Measurements from ENCODE around the gene TBC1D21.
A peak's percentile ranks its signal among the peaks of the same experiment; 100 is the strongest.

Gene TBC1D21

DNA sequence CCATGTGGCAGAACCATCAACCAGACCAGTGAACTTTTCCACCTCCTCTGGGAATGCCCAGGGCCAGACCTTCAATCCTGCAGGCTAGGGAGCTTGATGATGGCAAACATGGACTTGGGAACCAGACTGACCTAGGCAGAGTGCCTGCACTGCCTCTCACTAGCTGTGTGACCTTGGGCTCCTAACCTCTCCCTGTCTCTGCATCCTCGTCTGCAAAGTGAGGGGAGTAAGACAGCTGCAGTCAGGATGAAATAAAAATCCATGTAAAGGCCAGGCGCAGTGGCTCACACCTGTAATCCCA lies 35.4 kb downstream of the TBC1D21 start:
- DNase-seq (ENCODE audit: low spot score), result no peak

DNA sequence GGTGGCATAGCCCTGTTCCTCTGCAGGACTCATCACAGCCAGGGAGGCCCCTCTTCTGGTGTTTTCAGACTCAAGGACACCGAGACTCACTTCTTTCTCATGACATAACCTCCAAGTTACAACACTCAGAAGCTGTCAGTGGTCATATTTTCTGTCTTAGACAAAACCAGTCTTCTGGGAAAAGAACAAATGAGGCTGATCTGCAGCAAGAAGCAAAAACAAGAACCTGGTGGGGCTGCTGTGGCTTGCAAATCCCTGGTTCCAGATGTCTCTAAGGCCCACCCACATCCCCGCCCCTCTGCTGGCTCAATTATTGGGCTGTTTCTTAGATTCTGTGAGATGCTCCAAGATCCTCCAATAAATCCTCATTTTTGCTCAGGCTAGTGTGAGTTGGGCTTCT lies 36.3 kb downstream of the TBC1D21 start:
- DNase-seq (ENCODE audit: low spot score), result no peak

DNA sequence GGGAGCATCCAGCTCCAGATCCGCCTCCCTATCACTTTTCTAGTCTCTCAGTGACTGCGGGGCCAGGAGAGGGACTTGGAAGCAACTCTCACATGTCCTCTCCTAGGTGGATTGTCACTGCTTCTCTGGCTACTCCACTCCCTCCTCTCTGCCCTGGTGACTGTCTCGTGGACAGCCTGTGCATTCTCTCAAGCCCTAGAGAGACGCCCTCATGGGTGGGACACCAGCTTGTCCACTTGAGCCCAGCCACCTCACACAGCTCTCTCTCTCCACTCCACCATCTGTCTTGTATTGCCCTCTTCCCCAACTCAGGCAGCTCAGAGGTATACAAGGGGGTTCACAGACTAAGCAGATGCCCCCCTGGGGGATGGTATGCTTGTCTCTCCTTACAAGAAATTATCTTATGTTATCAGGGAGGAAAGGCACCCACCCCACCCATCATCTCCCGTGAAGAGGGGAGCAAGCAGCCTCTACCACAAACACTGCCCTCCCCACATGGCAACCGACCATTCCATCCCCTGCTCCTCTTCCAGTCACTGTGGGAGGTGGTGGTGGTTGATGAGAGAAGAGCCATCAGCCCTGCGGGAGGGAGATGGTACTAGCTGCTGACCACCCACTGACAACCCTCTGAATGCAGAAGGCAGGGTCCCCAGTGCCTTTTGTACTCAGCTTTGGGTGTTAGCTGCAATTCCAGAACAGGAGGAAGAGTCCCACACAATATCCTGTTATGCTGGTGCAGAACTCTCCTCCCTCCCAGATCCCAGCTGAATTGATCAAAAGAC lies 37.3 kb downstream of the TBC1D21 start:
- no peak for DNase-seq (ENCODE audit: low spot score)

DNA sequence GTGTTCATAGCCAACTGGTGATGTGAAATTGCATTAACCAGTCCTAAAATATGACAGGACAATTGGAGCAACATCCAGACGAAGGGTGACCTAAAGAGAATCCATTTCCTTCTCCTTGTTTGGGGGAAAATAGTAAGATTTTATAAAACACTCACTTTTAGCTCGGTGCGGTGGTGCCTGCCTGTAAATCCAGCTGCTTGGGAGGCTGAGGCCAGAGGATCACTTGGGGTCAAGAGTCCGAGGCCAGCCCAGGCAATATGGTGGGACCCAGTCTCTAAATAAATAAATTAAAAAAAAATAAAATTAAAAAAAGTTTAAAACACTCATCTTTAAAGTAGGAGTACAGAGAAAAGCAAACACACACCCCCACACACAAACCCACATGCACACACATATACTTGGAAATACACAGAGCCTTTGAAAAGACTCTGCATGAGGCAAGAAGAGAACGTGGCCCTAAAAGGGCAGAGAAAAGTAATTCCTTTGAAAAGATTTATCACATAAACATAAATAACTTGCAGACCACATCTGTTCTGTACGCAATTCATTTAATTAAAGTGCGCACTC lies 38.7 kb downstream of the TBC1D21 start:
- no peak for DNase-seq (ENCODE audit: low spot score)

- DNase-seq (ENCODE audit: low spot score), result no peak
These were observed 40.8 kb downstream of the TBC1D21 start for GRCh38 chr15:73914145-73914544.

DNA sequence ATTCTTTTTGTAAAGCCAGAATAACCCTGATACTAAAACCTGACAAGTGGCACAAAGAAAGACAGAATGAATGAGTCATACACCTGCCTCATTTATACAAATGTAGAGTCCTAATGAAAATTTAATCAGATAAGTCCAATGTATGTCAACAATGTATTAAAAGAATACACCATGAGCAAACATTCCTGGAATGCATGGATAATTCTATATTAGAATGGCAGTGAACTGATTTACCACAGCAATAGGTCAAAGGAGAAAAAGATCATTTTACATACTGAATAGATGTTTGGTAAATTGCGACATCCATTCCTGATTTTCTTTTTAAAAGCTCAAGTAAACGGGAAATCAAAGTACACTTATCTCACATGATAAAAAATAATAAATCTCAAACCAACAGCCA lies 41.7 kb downstream of the TBC1D21 start:
- no peak for DNase-seq (ENCODE audit: low spot score)

- DNase-seq (ENCODE audit: low spot score), result no peak
These were observed 45.4 kb downstream of the TBC1D21 start for GRCh38 chr15:73918784-73919183.

DNA sequence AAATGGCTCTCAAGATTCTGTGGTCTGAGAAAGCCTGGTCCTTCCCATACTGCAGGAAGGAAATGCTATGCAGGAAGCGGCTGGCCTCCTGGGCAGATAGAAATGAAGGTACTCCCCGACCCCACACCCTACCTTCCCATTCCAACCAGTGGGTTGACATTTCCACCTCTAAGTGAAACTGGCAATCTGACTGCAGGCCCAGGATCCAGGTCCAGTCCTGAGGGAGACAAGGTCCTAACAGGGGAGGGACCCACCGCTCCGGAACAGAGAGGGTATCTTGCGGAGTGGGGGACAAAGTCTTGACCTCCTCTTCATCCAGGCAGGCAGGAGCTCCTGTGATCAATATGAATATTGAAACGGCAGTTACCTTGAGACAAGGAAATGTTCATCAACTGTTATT lies 46.3 kb downstream of the TBC1D21 start:
- DNase-seq (ENCODE audit: low spot score), result no peak

DNA sequence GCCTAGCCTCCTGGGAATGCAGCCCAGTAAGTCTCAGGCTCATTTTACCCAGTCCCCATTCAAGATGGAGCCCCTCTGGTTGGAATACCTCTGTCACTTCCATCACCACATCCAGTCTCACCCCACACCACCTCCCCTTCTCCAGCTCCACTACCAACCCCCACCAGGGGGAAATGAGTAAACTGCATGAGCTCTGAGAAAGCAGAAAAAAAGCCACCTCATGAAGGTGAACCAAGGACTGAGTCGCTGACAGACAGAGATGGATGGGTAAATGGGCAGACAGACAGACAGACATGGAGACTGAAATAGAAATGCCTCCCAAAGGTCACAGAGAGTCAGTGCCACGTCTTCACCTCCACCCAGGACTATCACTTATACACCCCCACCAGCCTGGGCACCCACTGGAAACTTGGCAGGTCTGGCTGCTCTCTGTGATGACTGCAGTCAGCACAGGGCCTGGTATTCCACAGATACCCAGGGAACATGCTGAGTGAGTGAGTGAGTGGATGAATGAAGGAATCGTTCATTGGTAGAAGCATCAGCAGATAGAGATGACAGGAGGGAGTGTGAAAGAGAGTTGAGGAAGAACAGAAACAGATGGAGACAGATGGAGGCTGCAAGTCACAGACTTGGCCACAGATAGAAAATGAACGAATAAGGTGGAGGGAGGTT lies 48.0 kb downstream of the TBC1D21 start:
- no peak for DNase-seq (ENCODE audit: low spot score)

DNA sequence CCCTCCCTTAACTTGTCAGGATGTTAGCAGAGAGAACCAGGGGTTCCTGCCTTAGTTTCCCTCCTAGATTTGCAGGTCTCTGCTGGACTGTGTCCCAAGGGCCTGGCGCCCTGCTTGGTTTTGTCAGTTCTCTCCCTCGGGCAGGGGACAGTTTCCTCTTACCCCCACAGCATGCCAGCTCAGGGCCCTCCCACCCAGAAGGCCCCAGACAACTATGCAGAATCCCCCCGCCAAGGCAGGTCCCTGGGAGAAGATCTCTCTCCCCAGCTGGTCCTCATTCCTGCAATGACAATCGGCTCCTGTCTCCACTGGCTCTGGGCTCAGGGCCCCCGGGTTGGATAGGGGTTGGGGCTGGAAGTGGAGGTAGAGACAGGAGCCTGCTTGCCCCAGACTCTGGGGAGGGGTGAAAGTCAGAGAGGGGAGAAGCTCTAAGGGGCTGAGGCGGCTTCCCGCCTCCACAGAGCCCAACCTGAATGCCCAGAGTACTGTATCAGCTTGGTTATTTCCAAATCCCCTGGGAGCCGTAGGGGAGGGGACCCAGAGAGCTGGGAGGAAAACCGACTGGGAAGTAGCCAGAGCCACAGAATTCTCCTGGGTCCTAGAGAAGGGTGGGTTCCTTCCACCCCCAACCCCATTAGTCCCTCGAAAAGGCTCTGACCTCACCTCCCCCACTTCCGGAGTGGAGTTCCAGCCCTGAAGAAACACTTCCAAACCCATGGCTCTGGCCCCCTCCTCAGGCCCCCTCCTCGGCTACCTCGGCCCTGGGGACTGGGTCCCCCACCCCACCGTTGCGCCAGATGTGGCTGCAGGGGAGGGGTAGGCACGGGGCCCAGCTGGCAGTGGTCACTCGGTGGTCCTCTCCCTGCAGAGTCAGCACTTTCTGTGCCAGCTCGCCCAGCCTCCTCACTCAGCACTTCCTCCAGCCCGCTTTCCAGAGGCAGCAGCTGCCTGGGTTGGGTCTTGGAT lies 49.1 kb downstream of the TBC1D21 start:
- no peak for DNase-seq (ENCODE audit: low spot score)

- DNase-seq (ENCODE audit: low spot score), result no peak
These were observed 49.8 kb downstream of the TBC1D21 start for GRCh38 chr15:73923156-73923487.

- no peak for DNase-seq (ENCODE audit: low spot score)
These were observed 50.3 kb downstream of the TBC1D21 start for GRCh38 chr15:73923488-73924164.

GRCh38 chr15:73924171-73924921 lies 51.0 kb downstream of the TBC1D21 start:
- no peak for DNase-seq (ENCODE audit: low spot score)

- DNase-seq (ENCODE audit: low spot score), result no peak
These were observed 52.5 kb downstream of the TBC1D21 start for GRCh38 chr15:73925848-73926218.

- DNase-seq (ENCODE audit: low spot score), result peak; percentile 78
These were observed 53.0 kb downstream of the TBC1D21 start, which contains the start of gene LOXL1 for GRCh38 chr15:73926219-73927002. LOXL1 (plus strand) TSS chr15:73926462; CDS start chr15:73926784, 322 bp downstream.

GRCh38 chr15:73927003-73927475 lies 53.7 kb downstream of the TBC1D21 start:
- DNase-seq (ENCODE audit: low spot score), result no peak

DNA sequence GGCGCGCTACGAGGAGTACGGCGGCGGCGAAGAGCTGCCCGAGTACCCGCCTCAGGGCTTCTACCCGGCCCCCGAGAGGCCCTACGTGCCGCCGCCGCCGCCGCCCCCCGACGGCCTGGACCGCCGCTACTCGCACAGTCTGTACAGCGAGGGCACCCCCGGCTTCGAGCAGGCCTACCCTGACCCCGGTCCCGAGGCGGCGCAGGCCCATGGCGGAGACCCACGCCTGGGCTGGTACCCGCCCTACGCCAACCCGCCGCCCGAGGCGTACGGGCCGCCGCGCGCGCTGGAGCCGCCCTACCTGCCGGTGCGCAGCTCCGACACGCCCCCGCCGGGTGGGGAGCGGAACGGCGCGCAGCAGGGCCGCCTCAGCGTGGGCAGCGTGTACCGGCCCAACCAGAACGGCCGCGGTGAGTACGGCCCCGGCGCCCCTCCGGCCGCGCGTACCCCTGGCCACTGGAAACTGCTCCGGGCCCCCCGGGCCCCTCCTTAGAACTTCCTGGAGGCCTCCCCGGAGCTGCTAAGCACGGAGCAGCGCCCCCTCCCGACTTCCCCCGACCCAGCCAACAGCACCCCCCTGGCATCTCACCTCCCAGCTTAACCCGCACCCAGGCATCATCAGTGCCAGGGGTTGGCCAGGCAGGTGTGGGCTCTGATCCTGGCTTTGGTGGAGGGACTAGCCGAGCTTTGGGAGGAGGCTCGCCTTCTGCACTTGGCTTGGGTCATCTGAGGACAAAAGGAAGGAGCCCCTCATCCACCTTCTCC lies 54.3 kb downstream of the TBC1D21 start:
- DNase-seq (ENCODE audit: low spot score), result no peak

GRCh38 chr15:73928241-73928579 lies 54.8 kb downstream of the TBC1D21 start:
- no peak for DNase-seq (ENCODE audit: low spot score)

- no peak for DNase-seq (ENCODE audit: low spot score)
These were observed 55.7 kb downstream of the TBC1D21 start for GRCh38 chr15:73928971-73929627.
